WTC11 (cell line): Measurements from ENCODE around the gene ADCY5. TPM values are rescaled to one million over a fixed set of nuclear protein-coding genes. Genes with fewer than 3 reads are reported as not detected.

Source experiments
- ATAC-seq: fragments of 200-7000 bp; cut with Tn5 transposase; 2 replicates; pipeline ENCODE4 v1.10.0; 2021; ENCODE audit warnings: mild to moderate bottlenecking, moderate library complexity
- CTCF ChIA-PET: fragments of 300-600 bp; sonication (Branson Sonifier 250); formaldehyde crosslinking; loops from one replicate; lab custom pipeline; 2021; ENCODE audit warnings: antibody characterized with exemption; lab: Charles Lee
- POLR2A ChIA-PET: fragments of 350-600 bp; sonication (Branson Sonifier 250); formaldehyde crosslinking; loops from one replicate; lab custom pipeline; 2021; ENCODE audit warnings: antibody characterized with exemption; lab: Charles Lee
- DNase-seq: peaks from one replicate; pipeline ENCODE4 v3.0.0; 2021; ENCODE audit warnings: low spot score
- H3K27ac Mint-ChIP-seq: 2 replicates; pipeline ENCODE4 v1.8.0; 2021; ENCODE audit warnings: mixed read lengths
- H3K27me3 Mint-ChIP-seq: 2 replicates; pipeline ENCODE4 v1.8.0; 2021; ENCODE audit warnings: low read depth, mild to moderate bottlenecking, moderate library complexity, mixed read lengths
- H3K36me3 Mint-ChIP-seq: 2 replicates; pipeline ENCODE4 v1.8.0; 2021; ENCODE audit warnings: mixed read lengths
- H3K4me1 Mint-ChIP-seq: 2 replicates; pipeline ENCODE4 v1.8.0; 2022; ENCODE audit warnings: mixed read lengths
- H3K4me3 Mint-ChIP-seq: 2 replicates; pipeline ENCODE4 v1.8.0; 2021; ENCODE audit warnings: mild to moderate bottlenecking, moderate library complexity, mixed read lengths
- H3K9me3 Mint-ChIP-seq: 2 replicates; pipeline ENCODE4 v1.8.0; 2021; ENCODE audit warnings: mixed read lengths
- EMX1 ChIP-seq: fragments of 250-450 bp; sonication (Bioruptor Pico); IDR thresholded peaks from 2 replicates; pipeline ENCODE4 v1.8.0; 2021; ENCODE audit warnings: mild to moderate bottlenecking
- FOXP4 ChIP-seq: sonication (generic); formaldehyde crosslinking; IDR thresholded peaks from 2 replicates; pipeline ENCODE4 v1.8.0; 2022; ENCODE audit warnings: mild to moderate bottlenecking, missing genetic modification reagents
- KAT7 ChIP-seq: sonication (generic); formaldehyde crosslinking; IDR thresholded peaks from 2 replicates; pipeline ENCODE4 v1.8.1; 2023; ENCODE audit warnings: missing genetic modification reagents, mild to moderate bottlenecking, borderline replicate concordance
- MAX ChIP-seq: sonication (generic); formaldehyde crosslinking; IDR thresholded peaks from 2 replicates; pipeline ENCODE4 v1.8.0; 2022; ENCODE audit warnings: mild to moderate bottlenecking, missing genetic modification reagents
- MXD4 ChIP-seq: fragments of 250-450 bp; sonication (Bioruptor Pico); IDR thresholded peaks from 2 replicates; pipeline ENCODE4 v1.8.0; 2021; ENCODE audit warnings: mild to moderate bottlenecking, moderate library complexity, borderline replicate concordance
- MYBL2 ChIP-seq: sonication (generic); formaldehyde crosslinking; IDR thresholded peaks from 2 replicates; pipeline ENCODE4 v1.8.1; 2023; ENCODE audit warnings: mild to moderate bottlenecking, moderate library complexity, missing genetic modification reagents
- NR2C2 ChIP-seq: sonication (generic); formaldehyde crosslinking; IDR thresholded peaks from 2 replicates; pipeline ENCODE4 v1.8.0; 2022; ENCODE audit warnings: mild to moderate bottlenecking, missing genetic modification reagents
- SP1 ChIP-seq: sonication (generic); formaldehyde crosslinking; conservative IDR thresholded peaks from 2 replicates; pipeline ENCODE4 v1.8.1; 2022; ENCODE audit warnings: missing genetic modification reagents
- TEAD1 ChIP-seq: sonication (generic); formaldehyde crosslinking; IDR thresholded peaks from 2 replicates; pipeline ENCODE4 v1.8.0; 2022; ENCODE audit warnings: mild to moderate bottlenecking, missing genetic modification reagents
- TP53 ChIP-seq: sonication (generic); formaldehyde crosslinking; IDR thresholded peaks from 2 replicates; pipeline ENCODE4 v1.8.1; 2023; ENCODE audit warnings: mild to moderate bottlenecking, missing genetic modification reagents
- ZNF232 ChIP-seq: sonication (generic); formaldehyde crosslinking; IDR thresholded peaks from 2 replicates; pipeline ENCODE4 v1.8.0; 2022; ENCODE audit warnings: mild to moderate bottlenecking, missing genetic modification reagents
- ZNF671 ChIP-seq: fragments of 250-450 bp; sonication (Bioruptor Pico); IDR thresholded peaks from 2 replicates; pipeline ENCODE4 v1.8.0; 2021; ENCODE audit warnings: mild to moderate bottlenecking
- total RNA-seq: library from RNA; stranded (reverse); gene quantifications from 3 replicates; pipeline ENCODE4 v1.2.3, GENCODE V29; 2021
- TF ChIP-seq, protein P1 (sequence below): sonication (generic); formaldehyde crosslinking; IDR thresholded peaks from 2 replicates; pipeline ENCODE4 v1.8.1; 2022; ENCODE audit warnings: mild to moderate bottlenecking, missing genetic modification reagents, moderate library complexity, borderline replicate concordance
- TF ChIP-seq, protein P2 (sequence below): sonication (generic); formaldehyde crosslinking; IDR thresholded peaks from 2 replicates; pipeline ENCODE4 v1.8.0; 2023; ENCODE audit warnings: missing genetic modification reagents, mild to moderate bottlenecking, borderline replicate concordance
- TF ChIP-seq, protein P3 (sequence below): sonication (generic); formaldehyde crosslinking; IDR thresholded peaks from 2 replicates; pipeline ENCODE4 v1.8.1; 2023; ENCODE audit warnings: mild to moderate bottlenecking, moderate library complexity, missing genetic modification reagents
- TF ChIP-seq, protein P4 (sequence below): sonication (generic); formaldehyde crosslinking; conservative IDR thresholded peaks from 2 replicates; pipeline ENCODE4 v1.8.1; 2023; ENCODE audit warnings: mild to moderate bottlenecking, low read depth, missing genetic modification reagents, moderate library complexity

Gene ADCY5
- total RNA-seq, 1 experiment from 2014 or later = 23.5 TPM

GRCh38 chr3:123353227-123353849 is 95.6 kb downstream of the ADCY5 start (continued):
- TF ChIP-seq KAT7 (CRISPR knock-in tag) (no peak), MAX (CRISPR knock-in tag) (no peak), MXD4 (CRISPR knock-in tag) (no peak), TP53 (no peak), SP1 (CRISPR knock-in tag) (no peak)
- TF ChIP-seq, protein P1, sequence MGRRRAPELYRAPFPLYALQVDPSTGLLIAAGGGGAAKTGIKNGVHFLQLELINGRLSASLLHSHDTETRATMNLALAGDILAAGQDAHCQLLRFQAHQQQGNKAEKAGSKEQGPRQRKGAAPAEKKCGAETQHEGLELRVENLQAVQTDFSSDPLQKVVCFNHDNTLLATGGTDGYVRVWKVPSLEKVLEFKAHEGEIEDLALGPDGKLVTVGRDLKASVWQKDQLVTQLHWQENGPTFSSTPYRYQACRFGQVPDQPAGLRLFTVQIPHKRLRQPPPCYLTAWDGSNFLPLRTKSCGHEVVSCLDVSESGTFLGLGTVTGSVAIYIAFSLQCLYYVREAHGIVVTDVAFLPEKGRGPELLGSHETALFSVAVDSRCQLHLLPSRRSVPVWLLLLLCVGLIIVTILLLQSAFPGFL (CRISPR knock-in tag) = no peak

DNA sequence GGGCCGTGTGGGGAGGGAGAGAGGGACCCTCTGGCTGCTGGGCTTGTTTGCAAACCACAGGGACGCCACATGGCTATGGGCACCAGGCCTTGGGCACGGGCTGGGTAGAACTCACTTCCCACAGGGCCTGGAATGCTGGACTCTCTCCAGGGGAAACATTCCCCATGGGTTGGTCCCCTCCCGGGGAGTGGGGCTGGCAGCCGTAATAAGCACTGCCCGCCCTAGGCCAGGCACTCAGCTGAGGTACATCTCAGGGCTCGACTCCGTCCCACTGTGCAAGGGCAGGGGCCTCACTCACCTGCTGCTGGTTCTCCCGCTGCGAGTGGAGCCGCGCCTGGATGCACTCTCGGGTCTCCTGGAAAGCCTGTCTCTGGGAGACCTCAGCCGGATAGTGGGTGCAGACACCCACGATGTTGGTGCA is 96.7 kb downstream of the ADCY5 start:
- CTCF ChIA-PET = interaction anchor here (0.7 to 1.4 kb wide), 2 partner anchors 17 to 21 kb away, joined by 3 read pairs; no protein-coding TSS in a partner anchor
- H3K27ac Mint-ChIP-seq = no peak overlapping the region
- H3K4me3 Mint-ChIP-seq = no peak overlapping the region
- DNase-seq (no peak), ATAC-seq (peak; percentile 16; the same call in 1 of the 2 replicates)
- peaks cover 9% of the 10 kb centered on the region; the same call in 1 of the 2 replicates for H3K4me1 Mint-ChIP-seq
- H3K36me3 Mint-ChIP-seq = 0 out of 2 replicates have a peak, but pooled peaks cover 3% of the 10 kb centered on the region
- no peaks in the 10 kb centered on the region; the same call in 1 of the 2 replicates for H3K27me3 Mint-ChIP-seq
- POLR2A ChIA-PET = no interaction called here
- TF ChIP-seq NR2C2 (CRISPR knock-in tag) (no peak), KAT7 (CRISPR knock-in tag) (no peak), EMX1 (CRISPR knock-in tag) (no peak)
- peaks cover 17% of the 10 kb centered on the region for H3K9me3 Mint-ChIP-seq

GRCh38 chr3:123351501-123351900 is 97.4 kb downstream of the ADCY5 start:
- ATAC-seq = no peak
- no peak for TF ChIP-seq TEAD1 (CRISPR knock-in tag)
- TF ChIP-seq ZNF232 (CRISPR knock-in tag) = no peak
- no peak for TF ChIP-seq MYBL2 (CRISPR knock-in tag)
- TF ChIP-seq, protein P2, sequence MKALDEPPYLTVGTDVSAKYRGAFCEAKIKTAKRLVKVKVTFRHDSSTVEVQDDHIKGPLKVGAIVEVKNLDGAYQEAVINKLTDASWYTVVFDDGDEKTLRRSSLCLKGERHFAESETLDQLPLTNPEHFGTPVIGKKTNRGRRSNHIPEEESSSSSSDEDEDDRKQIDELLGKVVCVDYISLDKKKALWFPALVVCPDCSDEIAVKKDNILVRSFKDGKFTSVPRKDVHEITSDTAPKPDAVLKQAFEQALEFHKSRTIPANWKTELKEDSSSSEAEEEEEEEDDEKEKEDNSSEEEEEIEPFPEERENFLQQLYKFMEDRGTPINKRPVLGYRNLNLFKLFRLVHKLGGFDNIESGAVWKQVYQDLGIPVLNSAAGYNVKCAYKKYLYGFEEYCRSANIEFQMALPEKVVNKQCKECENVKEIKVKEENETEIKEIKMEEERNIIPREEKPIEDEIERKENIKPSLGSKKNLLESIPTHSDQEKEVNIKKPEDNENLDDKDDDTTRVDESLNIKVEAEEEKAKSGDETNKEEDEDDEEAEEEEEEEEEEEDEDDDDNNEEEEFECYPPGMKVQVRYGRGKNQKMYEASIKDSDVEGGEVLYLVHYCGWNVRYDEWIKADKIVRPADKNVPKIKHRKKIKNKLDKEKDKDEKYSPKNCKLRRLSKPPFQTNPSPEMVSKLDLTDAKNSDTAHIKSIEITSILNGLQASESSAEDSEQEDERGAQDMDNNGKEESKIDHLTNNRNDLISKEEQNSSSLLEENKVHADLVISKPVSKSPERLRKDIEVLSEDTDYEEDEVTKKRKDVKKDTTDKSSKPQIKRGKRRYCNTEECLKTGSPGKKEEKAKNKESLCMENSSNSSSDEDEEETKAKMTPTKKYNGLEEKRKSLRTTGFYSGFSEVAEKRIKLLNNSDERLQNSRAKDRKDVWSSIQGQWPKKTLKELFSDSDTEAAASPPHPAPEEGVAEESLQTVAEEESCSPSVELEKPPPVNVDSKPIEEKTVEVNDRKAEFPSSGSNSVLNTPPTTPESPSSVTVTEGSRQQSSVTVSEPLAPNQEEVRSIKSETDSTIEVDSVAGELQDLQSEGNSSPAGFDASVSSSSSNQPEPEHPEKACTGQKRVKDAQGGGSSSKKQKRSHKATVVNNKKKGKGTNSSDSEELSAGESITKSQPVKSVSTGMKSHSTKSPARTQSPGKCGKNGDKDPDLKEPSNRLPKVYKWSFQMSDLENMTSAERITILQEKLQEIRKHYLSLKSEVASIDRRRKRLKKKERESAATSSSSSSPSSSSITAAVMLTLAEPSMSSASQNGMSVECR (CRISPR knock-in tag) = no peak
- TF ChIP-seq, all 79 proteins: peak for 0
- Mint-ChIP-seq H3K27ac (no peak overlapping the region), H3K9me3 (peaks cover 17% of the 10 kb centered on the region), H3K36me3 (0 out of 2 replicates have a peak, but pooled peaks cover 3% of the 10 kb centered on the region), H3K4me1 (0 out of 2 replicates have a peak, but pooled peaks cover 10% of the 10 kb centered on the region), H3K4me3 (no peak overlapping the region), H3K27me3 (no peaks in the 10 kb centered on the region; the same call in 1 of the 2 replicates)
- POLR2A ChIA-PET = no interaction called here
- DNase-seq = no peak
- CTCF ChIA-PET = interaction anchor here (0.8 to 1.9 kb wide), 4 partner anchors 14 to 138 kb away, joined by 3 to 7 read pairs (median 3); no protein-coding TSS in a partner anchor

- H3K4me1 Mint-ChIP-seq = 0 out of 2 replicates have a peak, but pooled peaks cover 11% of the 10 kb centered on the region
- ChIA-PET POLR2A (no interaction called here), CTCF (interaction anchor here (0.8 to 1.9 kb wide), 4 partner anchors 14 to 138 kb away, joined by 3 to 7 read pairs (median 3); no protein-coding TSS in a partner anchor)
- TF ChIP-seq, protein P3, sequence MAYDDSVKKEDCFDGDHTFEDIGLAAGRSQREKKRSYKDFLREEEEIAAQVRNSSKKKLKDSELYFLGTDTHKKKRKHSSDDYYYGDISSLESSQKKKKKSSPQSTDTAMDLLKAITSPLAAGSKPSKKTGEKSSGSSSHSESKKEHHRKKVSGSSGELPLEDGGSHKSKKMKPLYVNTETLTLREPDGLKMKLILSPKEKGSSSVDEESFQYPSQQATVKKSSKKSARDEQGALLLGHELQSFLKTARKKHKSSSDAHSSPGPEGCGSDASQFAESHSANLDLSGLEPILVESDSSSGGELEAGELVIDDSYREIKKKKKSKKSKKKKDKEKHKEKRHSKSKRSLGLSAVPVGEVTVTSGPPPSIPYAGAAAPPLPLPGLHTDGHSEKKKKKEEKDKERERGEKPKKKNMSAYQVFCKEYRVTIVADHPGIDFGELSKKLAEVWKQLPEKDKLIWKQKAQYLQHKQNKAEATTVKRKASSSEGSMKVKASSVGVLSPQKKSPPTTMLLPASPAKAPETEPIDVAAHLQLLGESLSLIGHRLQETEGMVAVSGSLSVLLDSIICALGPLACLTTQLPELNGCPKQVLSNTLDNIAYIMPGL (CRISPR knock-in tag) = no peak
- TF ChIP-seq, protein P4, sequence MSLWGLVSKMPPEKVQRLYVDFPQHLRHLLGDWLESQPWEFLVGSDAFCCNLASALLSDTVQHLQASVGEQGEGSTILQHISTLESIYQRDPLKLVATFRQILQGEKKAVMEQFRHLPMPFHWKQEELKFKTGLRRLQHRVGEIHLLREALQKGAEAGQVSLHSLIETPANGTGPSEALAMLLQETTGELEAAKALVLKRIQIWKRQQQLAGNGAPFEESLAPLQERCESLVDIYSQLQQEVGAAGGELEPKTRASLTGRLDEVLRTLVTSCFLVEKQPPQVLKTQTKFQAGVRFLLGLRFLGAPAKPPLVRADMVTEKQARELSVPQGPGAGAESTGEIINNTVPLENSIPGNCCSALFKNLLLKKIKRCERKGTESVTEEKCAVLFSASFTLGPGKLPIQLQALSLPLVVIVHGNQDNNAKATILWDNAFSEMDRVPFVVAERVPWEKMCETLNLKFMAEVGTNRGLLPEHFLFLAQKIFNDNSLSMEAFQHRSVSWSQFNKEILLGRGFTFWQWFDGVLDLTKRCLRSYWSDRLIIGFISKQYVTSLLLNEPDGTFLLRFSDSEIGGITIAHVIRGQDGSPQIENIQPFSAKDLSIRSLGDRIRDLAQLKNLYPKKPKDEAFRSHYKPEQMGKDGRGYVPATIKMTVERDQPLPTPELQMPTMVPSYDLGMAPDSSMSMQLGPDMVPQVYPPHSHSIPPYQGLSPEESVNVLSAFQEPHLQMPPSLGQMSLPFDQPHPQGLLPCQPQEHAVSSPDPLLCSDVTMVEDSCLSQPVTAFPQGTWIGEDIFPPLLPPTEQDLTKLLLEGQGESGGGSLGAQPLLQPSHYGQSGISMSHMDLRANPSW (CRISPR knock-in tag) = no peak
- TF ChIP-seq ZNF671 (CRISPR knock-in tag) (no peak), FOXP4 (CRISPR knock-in tag) (no peak)
These were observed 97.9 kb downstream of the ADCY5 start for GRCh38 chr3:123350971-123351370.

More at GRCh38 chr3:123350971-123351370, 97.9 kb downstream of the ADCY5 start:
- Mint-ChIP-seq H3K27me3 (no peaks in the 10 kb centered on the region; the same call in 1 of the 2 replicates), H3K27ac (no peak overlapping the region), H3K36me3 (0 out of 2 replicates have a peak, but pooled peaks cover 3% of the 10 kb centered on the region), H3K4me3 (no peak overlapping the region), H3K9me3 (peaks cover 17% of the 10 kb centered on the region)
- ATAC-seq (no peak), DNase-seq (no peak)
